Neural cell (in vitro differentiated cells): ENCODE data around the gene TBPL2. TPM values are rescaled to one million over a fixed set of nuclear protein-coding genes. Genes with fewer than 3 reads are reported as not detected.
"Not testable (repeated sequence)": the region's sequence is repeated elsewhere in the genome, so short reads cannot be mapped to it uniquely, and the experiment has no call there.

Source experiments
- H2AFZ ChIP-seq: fragments of 200-600, 300-800 bp; sonication (generic), shearing (Covaris generic); 2 replicates; pipeline ENCODE4 v1.6.0; 2014; ENCODE audit warnings: low read depth, mild to moderate bottlenecking, antibody characterized with exemption, low read length, moderate library complexity
- H3F3A ChIP-seq: fragments of 200-600 bp; shearing (Covaris generic); 2 replicates; pipeline ENCODE4 v1.6.1; 2016; ENCODE audit warnings: mild to moderate bottlenecking, moderate library complexity, mixed read lengths, antibody characterized with exemption, low read length; ENCODE audit not compliant: insufficient read depth, poor library complexity, severe bottlenecking
- H3K27ac ChIP-seq: fragments of 200-600, 300-800 bp; sonication (generic), shearing (Covaris generic); 2 replicates; pipeline ENCODE4 v1.5.1; 2014; ENCODE audit warnings: mild to moderate bottlenecking, low read length, moderate library complexity
- H3K27me3 ChIP-seq: fragments of 300-800, 200-600 bp; sonication (generic), shearing (Covaris generic); 2 replicates; pipeline ENCODE4 v1.6.0; 2014; ENCODE audit warnings: mild to moderate bottlenecking, low read depth, low read length, moderate library complexity; ENCODE audit not compliant: insufficient read depth
- H3K36me3 ChIP-seq: fragments of 300-800, 200-600 bp; sonication (generic), shearing (Covaris generic); 2 replicates; pipeline ENCODE4 v1.5.1; 2014; ENCODE audit warnings: mild to moderate bottlenecking, antibody characterized with exemption, low read length, moderate library complexity; ENCODE audit not compliant: insufficient read depth
- H3K4me2 ChIP-seq: fragments of 300-800, 200-600 bp; sonication (generic), shearing (Covaris generic); 2 replicates; pipeline ENCODE4 v1.6.0; 2014; ENCODE audit warnings: mild to moderate bottlenecking, low read length
- H3K4me3 ChIP-seq: fragments of 300-800, 200-600 bp; sonication (generic), shearing (Covaris generic); 2 replicates; pipeline ENCODE4 v1.5.1; 2014; ENCODE audit warnings: mild to moderate bottlenecking, low read length, moderate library complexity
- H3K79me2 ChIP-seq: fragments of 200-600 bp; shearing (Covaris generic); replicated peaks from 2 replicates; pipeline ENCODE4 v1.6.0; 2014; ENCODE audit warnings: mild to moderate bottlenecking, low read length, moderate library complexity; ENCODE audit not compliant: insufficient read depth
- H3K9ac ChIP-seq: fragments of 300-800, 200-600 bp; sonication (generic), shearing (Covaris generic); 2 replicates; pipeline ENCODE4 v1.6.1; 2016; ENCODE audit warnings: mild to moderate bottlenecking, low read length, mixed read lengths
- H3K9me2 ChIP-seq: fragments of 200-600 bp; shearing (Covaris generic); 2 replicates; pipeline ENCODE4 v1.6.1; 2016; ENCODE audit warnings: mild to moderate bottlenecking, low read length, mixed read lengths; ENCODE audit not compliant: insufficient read depth
- H3K9me3 ChIP-seq: fragments of 200-600, 300-800 bp; sonication (generic), shearing (Covaris generic); 2 replicates; pipeline ENCODE4 v1.6.1; 2016; ENCODE audit warnings: mild to moderate bottlenecking, mixed run types, low read length, moderate library complexity, mixed read lengths
- H4K20me1 ChIP-seq: fragments of 200-600 bp; shearing (Covaris generic); 2 replicates; pipeline ENCODE4 v1.6.1; 2016; ENCODE audit warnings: mild to moderate bottlenecking, mixed run types; ENCODE audit not compliant: insufficient read depth
- EP300 ChIP-seq: fragments of 450-650 bp; conservative IDR thresholded peaks from 2 replicates; pipeline ENCODE4 v1.6.1; 2014; ENCODE audit warnings: antibody characterized with exemption, mild to moderate bottlenecking, moderate library complexity; ENCODE audit not compliant: poor library complexity, severe bottlenecking
- EZH2 ChIP-seq: fragments of 200-600, 300-800 bp; shearing (Covaris generic), sonication (generic); IDR thresholded peaks from 2 replicates; pipeline ENCODE4 v1.6.1; 2014; ENCODE audit warnings: antibody characterized with exemption, low read length, borderline replicate concordance, mild to moderate bottlenecking; ENCODE audit not compliant: insufficient read depth, poor library complexity, severe bottlenecking
- MXI1 ChIP-seq: fragments of 450-650 bp; conservative IDR thresholded peaks from 2 replicates; pipeline ENCODE4 v1.6.1; 2014; ENCODE audit warnings: antibody characterized with exemption, mild to moderate bottlenecking; ENCODE audit not compliant: poor library complexity, severe bottlenecking
- POLR2AphosphoS5 ChIP-seq: IDR thresholded peaks from 2 replicates; pipeline ENCODE4 v1.6.1; 2012
- RAD21 ChIP-seq: fragments of 450-650 bp; conservative IDR thresholded peaks from 2 replicates; pipeline ENCODE4 v1.6.1; 2014; ENCODE audit warnings: antibody characterized with exemption, mild to moderate bottlenecking, moderate library complexity
- SMC3 ChIP-seq: fragments of 450-650 bp; conservative IDR thresholded peaks from 2 replicates; pipeline ENCODE4 v1.6.1; 2014; ENCODE audit warnings: antibody characterized with exemption, mild to moderate bottlenecking, moderate library complexity; ENCODE audit not compliant: poor library complexity
- TAF1 ChIP-seq: IDR thresholded peaks from 2 replicates; pipeline ENCODE4 v1.6.1; 2012; ENCODE audit warnings: low read depth
- polyA plus RNA-seq: library from polyadenylated mRNA; depleted of rRNA; stranded (reverse); fragments of >200 nt; gene quantifications from 2 replicates; pipeline ENCODE4 v1.2.3, GENCODE V29; 2014
- TF ChIP-seq, protein P1 (sequence below): fragments of 450-650 bp; IDR thresholded peaks from 2 replicates; pipeline ENCODE4 v1.5.1; 2014; ENCODE audit warnings: antibody characterized with exemption, mild to moderate bottlenecking, moderate library complexity; ENCODE audit not compliant: poor library complexity, severe bottlenecking
- TF ChIP-seq, protein P2 (sequence below): IDR thresholded peaks from 2 replicates; pipeline ENCODE4 v1.6.1; 2012; ENCODE audit warnings: borderline replicate concordance

TBPL2 gene
- polyA plus RNA-seq, 1 donor from 2014 or later = not detected

DNA sequence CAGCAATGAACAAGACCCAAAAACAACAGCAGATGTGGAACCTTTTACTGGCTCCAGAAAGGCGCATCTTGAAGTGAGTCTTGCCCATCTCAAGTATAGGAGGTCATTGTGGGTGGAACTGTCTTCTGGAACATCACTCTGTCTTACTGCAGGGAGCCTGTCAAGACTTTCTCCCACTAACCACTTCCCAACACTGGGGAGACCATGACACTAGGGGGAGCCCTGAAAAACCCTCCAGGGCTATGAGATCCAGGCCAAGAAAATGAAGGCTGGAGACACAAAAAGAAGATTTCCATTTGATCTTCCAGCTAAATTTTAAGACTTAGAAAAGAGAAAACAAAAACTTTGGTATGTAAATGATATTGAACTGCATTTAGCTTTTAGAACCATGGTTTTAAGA lies 15.3 kb downstream of the TBPL2 start:
- Histone ChIP-seq H3K36me3 (no peaks in the 10 kb centered on the region), H3K9me2 (no peaks in the 10 kb centered on the region), H4K20me1 (no peaks in the 10 kb centered on the region), H3K4me3 (no peak overlapping the region), H3K27ac (no peak overlapping the region), H3F3A (no peaks in the 10 kb centered on the region), H3K9me3 (no peaks in the 10 kb centered on the region), H3K27me3 (no peaks in the 10 kb centered on the region), H2AFZ (no peak overlapping the region), H3K9ac (no peak overlapping the region), H3K79me2 (no peaks in the 10 kb centered on the region), H3K4me2 (no peak overlapping the region)
- TF ChIP-seq, protein P1, sequence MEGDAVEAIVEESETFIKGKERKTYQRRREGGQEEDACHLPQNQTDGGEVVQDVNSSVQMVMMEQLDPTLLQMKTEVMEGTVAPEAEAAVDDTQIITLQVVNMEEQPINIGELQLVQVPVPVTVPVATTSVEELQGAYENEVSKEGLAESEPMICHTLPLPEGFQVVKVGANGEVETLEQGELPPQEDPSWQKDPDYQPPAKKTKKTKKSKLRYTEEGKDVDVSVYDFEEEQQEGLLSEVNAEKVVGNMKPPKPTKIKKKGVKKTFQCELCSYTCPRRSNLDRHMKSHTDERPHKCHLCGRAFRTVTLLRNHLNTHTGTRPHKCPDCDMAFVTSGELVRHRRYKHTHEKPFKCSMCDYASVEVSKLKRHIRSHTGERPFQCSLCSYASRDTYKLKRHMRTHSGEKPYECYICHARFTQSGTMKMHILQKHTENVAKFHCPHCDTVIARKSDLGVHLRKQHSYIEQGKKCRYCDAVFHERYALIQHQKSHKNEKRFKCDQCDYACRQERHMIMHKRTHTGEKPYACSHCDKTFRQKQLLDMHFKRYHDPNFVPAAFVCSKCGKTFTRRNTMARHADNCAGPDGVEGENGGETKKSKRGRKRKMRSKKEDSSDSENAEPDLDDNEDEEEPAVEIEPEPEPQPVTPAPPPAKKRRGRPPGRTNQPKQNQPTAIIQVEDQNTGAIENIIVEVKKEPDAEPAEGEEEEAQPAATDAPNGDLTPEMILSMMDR = no peak
- no peak for TF ChIP-seq MXI1
- TF ChIP-seq SMC3 = no peak
- TF ChIP-seq POLR2AphosphoS5 = no peak
- no peak for TF ChIP-seq EZH2
- TF ChIP-seq TAF1 = no peak
- TF ChIP-seq, protein P2, sequence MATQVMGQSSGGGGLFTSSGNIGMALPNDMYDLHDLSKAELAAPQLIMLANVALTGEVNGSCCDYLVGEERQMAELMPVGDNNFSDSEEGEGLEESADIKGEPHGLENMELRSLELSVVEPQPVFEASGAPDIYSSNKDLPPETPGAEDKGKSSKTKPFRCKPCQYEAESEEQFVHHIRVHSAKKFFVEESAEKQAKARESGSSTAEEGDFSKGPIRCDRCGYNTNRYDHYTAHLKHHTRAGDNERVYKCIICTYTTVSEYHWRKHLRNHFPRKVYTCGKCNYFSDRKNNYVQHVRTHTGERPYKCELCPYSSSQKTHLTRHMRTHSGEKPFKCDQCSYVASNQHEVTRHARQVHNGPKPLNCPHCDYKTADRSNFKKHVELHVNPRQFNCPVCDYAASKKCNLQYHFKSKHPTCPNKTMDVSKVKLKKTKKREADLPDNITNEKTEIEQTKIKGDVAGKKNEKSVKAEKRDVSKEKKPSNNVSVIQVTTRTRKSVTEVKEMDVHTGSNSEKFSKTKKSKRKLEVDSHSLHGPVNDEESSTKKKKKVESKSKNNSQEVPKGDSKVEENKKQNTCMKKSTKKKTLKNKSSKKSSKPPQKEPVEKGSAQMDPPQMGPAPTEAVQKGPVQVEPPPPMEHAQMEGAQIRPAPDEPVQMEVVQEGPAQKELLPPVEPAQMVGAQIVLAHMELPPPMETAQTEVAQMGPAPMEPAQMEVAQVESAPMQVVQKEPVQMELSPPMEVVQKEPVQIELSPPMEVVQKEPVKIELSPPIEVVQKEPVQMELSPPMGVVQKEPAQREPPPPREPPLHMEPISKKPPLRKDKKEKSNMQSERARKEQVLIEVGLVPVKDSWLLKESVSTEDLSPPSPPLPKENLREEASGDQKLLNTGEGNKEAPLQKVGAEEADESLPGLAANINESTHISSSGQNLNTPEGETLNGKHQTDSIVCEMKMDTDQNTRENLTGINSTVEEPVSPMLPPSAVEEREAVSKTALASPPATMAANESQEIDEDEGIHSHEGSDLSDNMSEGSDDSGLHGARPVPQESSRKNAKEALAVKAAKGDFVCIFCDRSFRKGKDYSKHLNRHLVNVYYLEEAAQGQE = no peak
- no peak for TF ChIP-seq RAD21
- TF ChIP-seq EP300 = no peak

DNA sequence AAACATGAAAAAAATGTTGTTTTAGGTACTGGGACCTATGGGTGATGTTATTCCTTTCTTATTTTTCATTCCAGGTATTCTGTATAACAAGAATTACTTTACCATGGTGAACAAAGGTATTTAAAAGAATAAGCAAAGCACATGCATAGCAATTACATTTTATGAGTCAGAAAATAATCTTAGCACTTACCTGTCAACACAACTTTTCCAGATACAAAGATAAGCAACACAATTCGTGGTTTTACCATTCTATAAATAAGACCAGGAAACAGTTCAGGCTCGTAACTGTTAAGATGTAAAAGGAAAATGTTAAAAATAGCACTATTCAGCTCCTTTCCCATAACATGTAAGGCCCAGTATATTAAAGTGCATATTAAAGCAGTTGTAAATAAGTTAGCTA lies 16.4 kb downstream of the TBPL2 start:
- Histone ChIP-seq H3K27ac (no peak overlapping the region), H3K9me3 (no peaks in the 10 kb centered on the region), H3K36me3 (no peaks in the 10 kb centered on the region), H3K27me3 (no peaks in the 10 kb centered on the region), H3K79me2 (no peaks in the 10 kb centered on the region), H3F3A (no peaks in the 10 kb centered on the region), H4K20me1 (no peaks in the 10 kb centered on the region), H3K9me2 (no peaks in the 10 kb centered on the region), H3K9ac (no peak overlapping the region), H3K4me2 (no peak overlapping the region), H3K4me3 (no peak overlapping the region), H2AFZ (no peak overlapping the region)
- no peak for TF ChIP-seq POLR2AphosphoS5
- TF ChIP-seq, protein P2 = no peak
- no peak for TF ChIP-seq EP300
- TF ChIP-seq EZH2 = no peak

DNA sequence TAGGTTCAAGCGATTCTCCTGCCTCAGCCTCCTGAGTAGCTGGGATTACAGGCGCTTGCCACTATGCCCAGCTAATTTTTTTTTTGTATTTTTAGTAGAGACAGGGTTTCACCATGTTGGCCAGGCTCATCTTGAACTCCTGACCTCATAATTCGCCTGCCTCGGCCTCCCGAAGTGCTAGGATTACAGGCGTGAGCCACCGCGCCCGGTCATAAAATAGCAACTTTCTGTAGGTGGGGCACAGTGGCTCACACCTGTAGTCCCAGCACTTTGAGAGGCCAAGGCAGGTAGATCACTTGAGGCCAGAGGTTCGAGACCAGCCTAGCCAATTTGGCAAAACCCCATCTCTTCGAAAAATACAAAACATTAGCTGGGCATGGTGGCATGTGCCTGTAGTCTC lies 18.1 kb downstream of the TBPL2 start:
- not testable (repeated sequence) for H3K4me2 ChIP-seq, H3K4me3 ChIP-seq, H4K20me1 ChIP-seq, H3K36me3 ChIP-seq, H3F3A ChIP-seq, H3K9ac ChIP-seq, H3K27me3 ChIP-seq, H3K9me3 ChIP-seq, H3K79me2 ChIP-seq, H2AFZ ChIP-seq, H3K27ac ChIP-seq, H3K9me2 ChIP-seq
